A549 (cell line): ENCODE results near the gene SLC12A2. TPM values are rescaled to one million over a fixed set of nuclear protein-coding genes. Genes with fewer than 3 reads are reported as not detected.
A peak's percentile ranks its signal among the peaks of the same experiment; 100 is the strongest.

Source experiments
- ATAC-seq, 2 experiments: fragments of 200-7000 bp in 1 of 2; fragments of >200 bp in 1 of 2; cut with Nextera tagmentation in 1 of 2; cut with Tn5 transposase in 1 of 2; 3 replicates each; pipeline versions ENCODE4 v1.8.0 to v1.9.1; 2018 to 2020; ENCODE audit warnings: mild to moderate bottlenecking in 1 of 2, moderate library complexity in 1 of 2
- CTCF ChIA-PET: fragments of 300-600 bp; sonication (Branson Sonifier 250); formaldehyde crosslinking; extraction: SDS; loops from one replicate; lab custom pipeline; 2021; ENCODE audit warnings: antibody characterized with exemption, inconsistent platforms; lab: Yijun Ruan, JAX
- POLR2A ChIA-PET: fragments of 350-600 bp; formaldehyde crosslinking; extraction: SDS; loops from one replicate; lab custom pipeline; 2021; ENCODE audit warnings: antibody characterized with exemption, inconsistent platforms; lab: Yijun Ruan, JAX
- DNase-seq, 2 experiments: peaks; one replicate each; pipeline versions ENCODE4 v3.0.0 to v3.0.0-alpha.2; 2011 to 2016; ENCODE audit warnings: low read depth in 1 of 2, low spot score in 1 of 2
- FAIRE-seq: peaks from 2 replicates; lab custom pipeline; 2011; peaks lifted over from hg19 to GRCh38; lab: Jason Lieb, UNC
- H3K27ac ChIP-seq, 2 experiments: fragments of >200 bp; sonication (Bioruptor Twin); formaldehyde crosslinking; 3 replicates each; pipeline ENCODE4 v1.5.1; 2016 to 2017
- H3K4me1 ChIP-seq: fragments of >200 bp; sonication (Bioruptor Twin); formaldehyde crosslinking; 3 replicates; pipeline ENCODE4 v1.6.1; 2016
- H3K4me2 ChIP-seq: fragments of >200 bp; sonication (Bioruptor Twin); formaldehyde crosslinking; 3 replicates; pipeline ENCODE4 v1.6.1; 2016
- H3K4me3 ChIP-seq: fragments of >200 bp; sonication (Bioruptor Twin); formaldehyde crosslinking; 3 replicates; pipeline ENCODE4 v1.5.1; 2016
- H3K9me3 ChIP-seq: fragments of >200 bp; sonication (Bioruptor Twin); formaldehyde crosslinking; 3 replicates; pipeline ENCODE4 v1.6.1; 2016
- BHLHE40 ChIP-seq: IDR thresholded peaks from 2 replicates; pipeline ENCODE4 v1.6.1; 2012; ENCODE audit warnings: low read depth, low read length, inconsistent platforms
- CBX2 ChIP-seq: fragments of 200-600 bp; sonication (generic); IDR thresholded peaks from 2 replicates; pipeline ENCODE4 v1.6.1; 2016; ENCODE audit warnings: low read depth, mild to moderate bottlenecking, borderline replicate concordance
- CBX8 ChIP-seq: fragments of 200-600 bp; sonication (generic); IDR thresholded peaks from 2 replicates; pipeline ENCODE4 v1.6.1; 2016
- CEBPB ChIP-seq, 2 experiments: fragments of >200 bp in 1 of 2; sonication (Bioruptor Twin) in 1 of 2; formaldehyde crosslinking in 1 of 2; IDR thresholded peaks; 2 replicates each; pipeline ENCODE4 v1.6.1; 2012 to 2016
- CTCF ChIP-seq: fragments of >200 bp; sonication (Bioruptor Twin); formaldehyde crosslinking; IDR thresholded peaks from 3 replicates; pipeline ENCODE4 v1.5.1; 2016
- EHF ChIP-seq: fragments of 250-450 bp; sonication (Bioruptor Pico); IDR thresholded peaks from 2 replicates; pipeline ENCODE4 v1.5.0; 2020; ENCODE audit warnings: mild to moderate bottlenecking
- EHMT2 ChIP-seq: fragments of 200-600 bp; sonication (generic); IDR thresholded peaks from 2 replicates; pipeline ENCODE4 v1.6.1; 2016; ENCODE audit warnings: antibody characterized with exemption, low read depth, mild to moderate bottlenecking, moderate library complexity
- ESRRA ChIP-seq: fragments of 150-350 bp; IDR thresholded peaks from 2 replicates; pipeline ENCODE4 v1.6.1; 2014; ENCODE audit warnings: mild to moderate bottlenecking, low read length, borderline replicate concordance
- FOSB ChIP-seq: fragments of 250-450 bp; sonication (Bioruptor Pico); IDR thresholded peaks from 2 replicates; pipeline ENCODE4 v1.5.0; 2020; ENCODE audit warnings: mild to moderate bottlenecking, moderate library complexity
- FOXS1 ChIP-seq: fragments of 250-450 bp; sonication (Bioruptor Pico); IDR thresholded peaks from 2 replicates; pipeline ENCODE4 v1.5.0; 2020; ENCODE audit warnings: mild to moderate bottlenecking, moderate library complexity
- HMGXB4 ChIP-seq: fragments of 250-450 bp; sonication (Bioruptor Pico); IDR thresholded peaks from 2 replicates; pipeline ENCODE4 v1.5.0; 2021; ENCODE audit warnings: mild to moderate bottlenecking, moderate library complexity, borderline replicate concordance
- HOXB5 ChIP-seq: fragments of 250-450 bp; sonication (Bioruptor Pico); IDR thresholded peaks from 2 replicates; pipeline ENCODE4 v1.5.0; 2020; ENCODE audit warnings: mild to moderate bottlenecking, moderate library complexity
- JUN ChIP-seq, 2 experiments: fragments of >200 bp; sonication (Bioruptor Twin); formaldehyde crosslinking; IDR thresholded peaks; 2 replicates in 1 of 2; 3 replicates in 1 of 2; pipeline ENCODE4 v1.6.1; 2016 to 2017
- KDM1A ChIP-seq: fragments of 200-600 bp; sonication (generic); IDR thresholded peaks from 2 replicates; pipeline ENCODE4 v1.6.1; 2016; ENCODE audit warnings: low read depth, mild to moderate bottlenecking
- KDM5A ChIP-seq: fragments of 200-600 bp; sonication (generic); IDR thresholded peaks from 2 replicates; pipeline ENCODE4 v1.6.1; 2016; ENCODE audit warnings: antibody characterized with exemption, mild to moderate bottlenecking
- MAFK ChIP-seq: fragments of 450-650 bp; IDR thresholded peaks from 2 replicates; pipeline ENCODE4 v1.6.1; 2014; ENCODE audit not compliant: partially characterized antibody
- NPAS2 ChIP-seq: fragments of 250-450 bp; sonication (Bioruptor Pico); IDR thresholded peaks from 2 replicates; pipeline ENCODE4 v1.8.0; 2022; ENCODE audit warnings: mild to moderate bottlenecking, moderate library complexity, borderline replicate concordance
- POLR2AphosphoS2 ChIP-seq: conservative IDR thresholded peaks from 2 replicates; pipeline ENCODE4 v1.6.1; 2012; ENCODE audit warnings: low read length, improper control_type of control experiment, inconsistent platforms
- RARB ChIP-seq: fragments of 250-450 bp; sonication (Bioruptor Pico); IDR thresholded peaks from 2 replicates; pipeline ENCODE4 v1.8.0; 2021; ENCODE audit warnings: mild to moderate bottlenecking, moderate library complexity
- SMC3 ChIP-seq: fragments of >200 bp; sonication (Bioruptor Twin); formaldehyde crosslinking; IDR thresholded peaks from 3 replicates; pipeline ENCODE4 v1.6.1; 2018; ENCODE audit warnings: inconsistent platforms
- TP53 ChIP-seq: fragments of 250-450 bp; sonication (Bioruptor Pico); IDR thresholded peaks from 2 replicates; pipeline ENCODE4 v1.5.0; 2021; ENCODE audit warnings: mild to moderate bottlenecking, moderate library complexity
- ZC3H11A ChIP-seq: fragments of 450-650 bp; IDR thresholded peaks from 2 replicates; pipeline ENCODE4 v1.6.1; 2014; ENCODE audit warnings: antibody characterized with exemption, mild to moderate bottlenecking
- ZNF302 ChIP-seq: fragments of 250-450 bp; sonication (Bioruptor Pico); IDR thresholded peaks from 2 replicates; pipeline ENCODE4 v1.9.0; 2021; ENCODE audit warnings: inconsistent platforms, mild to moderate bottlenecking, moderate library complexity
- WGBS: methylation state at CpG from one replicate; pipeline ENCODE4 v1.1.6; 2017; ENCODE audit errors: missing lambda C conversion rate; 5-methylcytosine and 5-hydroxymethylcytosine counted together
- polyA plus RNA-seq, 4 experiments: library from polyadenylated mRNA; depleted of rRNA in 3 of 4; stranded (reverse); fragments of >200 nt; fragmentation: RNase III in 1 of 4; extraction: RNeasy Plus Mini Kit Qiagen cat#74134 plus additional on column Dnase treatment in 1 of 4; gene quantifications; 2 replicates in 3 of 4; 3 replicates in 1 of 4; pipeline ENCODE4 v1.2.3, GENCODE V29; 2011 to 2017
- TF ChIP-seq, protein P1 (sequence below): IDR thresholded peaks from 2 replicates; pipeline ENCODE4 v1.6.1; 2012
- TF ChIP-seq, protein P2 (sequence below): fragments of 200-600 bp; sonication (generic); IDR thresholded peaks from 2 replicates; pipeline ENCODE4 v1.6.1; 2016; ENCODE audit warnings: antibody characterized with exemption, mild to moderate bottlenecking, moderate library complexity

The SLC12A2 gene
- polyA plus RNA-seq, 2 of the 4 experiments (the other 2 are of a cell fraction) = 17.1 to 99.9 TPM

DNA sequence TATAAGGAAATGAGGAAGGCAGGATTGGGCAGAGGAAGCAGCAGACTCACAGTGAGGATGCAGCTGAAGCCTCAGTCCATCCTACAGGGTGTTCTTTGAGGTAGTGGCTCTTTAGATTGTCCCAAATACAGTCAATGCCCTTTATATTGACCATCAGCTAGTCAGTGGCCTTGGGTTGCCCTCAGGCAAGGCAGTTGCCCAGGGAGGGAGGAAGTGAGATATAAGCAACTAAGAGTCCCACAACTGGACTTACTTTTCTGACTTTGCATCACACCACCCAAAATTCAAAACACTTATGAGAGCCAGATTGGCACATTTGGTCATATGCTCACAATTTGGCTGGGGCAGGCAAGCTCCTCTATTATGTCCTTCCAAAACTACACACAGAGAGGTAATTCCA is 9.4 kb upstream of the SLC12A2 start:
- Histone ChIP-seq H3K4me2 (no peak overlapping the region), H3K9me3 (no peaks in the 10 kb centered on the region), H3K27ac (no peak overlapping the region), H3K4me3 (no peak overlapping the region), H3K4me1 (peaks cover 7% of the 10 kb centered on the region; the same call in 2 of the 3 replicates)
- ChIA-PET POLR2A (no interaction called here), CTCF (no interaction called here)
- DNase-seq (no peak), ATAC-seq (peak in 1 of 2 experiments; percentile 13; a peak in 1 of 6 replicates), FAIRE-seq (no peak)
- no peak for TF ChIP-seq ZC3H11A
- no peak for TF ChIP-seq EHMT2
- no peak for TF ChIP-seq FOSB (CRISPR knock-in tag)

DNA sequence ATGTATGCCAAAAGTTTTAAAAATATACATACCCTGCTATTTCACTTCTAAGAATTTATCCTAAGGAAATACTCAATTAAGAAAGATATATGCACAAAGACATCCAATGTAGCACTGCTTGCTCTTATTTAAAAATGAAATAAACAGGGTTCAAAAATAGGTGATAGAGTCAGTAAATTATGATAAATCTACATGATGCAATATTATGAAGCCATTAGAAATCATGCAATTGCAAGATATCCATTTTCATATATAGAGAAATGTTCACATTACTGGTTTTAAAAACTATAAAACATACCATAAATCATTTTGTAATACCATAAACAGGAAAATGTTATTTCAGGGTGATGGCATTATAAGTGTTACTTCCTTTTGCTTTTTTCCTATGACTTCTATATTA is 8.6 kb upstream of the SLC12A2 start:
- DNase-seq = no peak
- CTCF ChIA-PET = no interaction called here
- POLR2A ChIA-PET = no interaction called here
- no peak for FAIRE-seq
- Histone ChIP-seq H3K27ac (no peak overlapping the region), H3K4me3 (no peak overlapping the region), H3K4me1 (peaks cover 15% of the 10 kb centered on the region; the same call in 2 of the 3 replicates), H3K4me2 (no peak overlapping the region), H3K9me3 (no peaks in the 10 kb centered on the region)
- no peak for TF ChIP-seq NPAS2 (CRISPR knock-in tag)
- TF ChIP-seq HOXB5 = no peak
- no peak for TF ChIP-seq FOSB (CRISPR knock-in tag)
- no peak for TF ChIP-seq EHMT2
- TF ChIP-seq RARB = no peak
- TF ChIP-seq CEBPB (IDR thresholded peaks at IDR 0.05) = no peak
- TF ChIP-seq HMGXB4 (CRISPR knock-in tag) = no peak
- TF ChIP-seq ZNF302 = no peak
- no peak for ATAC-seq

- no peak overlapping the region for H3K4me3 ChIP-seq
- no peak overlapping the region for H3K4me2 ChIP-seq
- TF ChIP-seq MAFK (no peak), JUN (IDR thresholded peaks at IDR 0.05) (no peak), CBX8 (no peak), KDM1A (no peak), POLR2AphosphoS2 (no peak), EHF (no peak), BHLHE40 (no peak), TP53 (no peak), KDM5A (no peak), ESRRA (no peak), FOXS1 (CRISPR knock-in tag) (no peak), CEBPB (IDR thresholded peaks at IDR 0.05) (no peak), CTCF (no peak), CBX2 (no peak), SMC3 (no peak)
- TF ChIP-seq, protein P1, sequence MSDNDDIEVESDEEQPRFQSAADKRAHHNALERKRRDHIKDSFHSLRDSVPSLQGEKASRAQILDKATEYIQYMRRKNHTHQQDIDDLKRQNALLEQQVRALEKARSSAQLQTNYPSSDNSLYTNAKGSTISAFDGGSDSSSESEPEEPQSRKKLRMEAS = no peak
- TF ChIP-seq, protein P2, sequence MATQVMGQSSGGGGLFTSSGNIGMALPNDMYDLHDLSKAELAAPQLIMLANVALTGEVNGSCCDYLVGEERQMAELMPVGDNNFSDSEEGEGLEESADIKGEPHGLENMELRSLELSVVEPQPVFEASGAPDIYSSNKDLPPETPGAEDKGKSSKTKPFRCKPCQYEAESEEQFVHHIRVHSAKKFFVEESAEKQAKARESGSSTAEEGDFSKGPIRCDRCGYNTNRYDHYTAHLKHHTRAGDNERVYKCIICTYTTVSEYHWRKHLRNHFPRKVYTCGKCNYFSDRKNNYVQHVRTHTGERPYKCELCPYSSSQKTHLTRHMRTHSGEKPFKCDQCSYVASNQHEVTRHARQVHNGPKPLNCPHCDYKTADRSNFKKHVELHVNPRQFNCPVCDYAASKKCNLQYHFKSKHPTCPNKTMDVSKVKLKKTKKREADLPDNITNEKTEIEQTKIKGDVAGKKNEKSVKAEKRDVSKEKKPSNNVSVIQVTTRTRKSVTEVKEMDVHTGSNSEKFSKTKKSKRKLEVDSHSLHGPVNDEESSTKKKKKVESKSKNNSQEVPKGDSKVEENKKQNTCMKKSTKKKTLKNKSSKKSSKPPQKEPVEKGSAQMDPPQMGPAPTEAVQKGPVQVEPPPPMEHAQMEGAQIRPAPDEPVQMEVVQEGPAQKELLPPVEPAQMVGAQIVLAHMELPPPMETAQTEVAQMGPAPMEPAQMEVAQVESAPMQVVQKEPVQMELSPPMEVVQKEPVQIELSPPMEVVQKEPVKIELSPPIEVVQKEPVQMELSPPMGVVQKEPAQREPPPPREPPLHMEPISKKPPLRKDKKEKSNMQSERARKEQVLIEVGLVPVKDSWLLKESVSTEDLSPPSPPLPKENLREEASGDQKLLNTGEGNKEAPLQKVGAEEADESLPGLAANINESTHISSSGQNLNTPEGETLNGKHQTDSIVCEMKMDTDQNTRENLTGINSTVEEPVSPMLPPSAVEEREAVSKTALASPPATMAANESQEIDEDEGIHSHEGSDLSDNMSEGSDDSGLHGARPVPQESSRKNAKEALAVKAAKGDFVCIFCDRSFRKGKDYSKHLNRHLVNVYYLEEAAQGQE = no peak
- WGBS = 92% methylated on average over 2 of the region's 2 CpGs
- no peaks in the 10 kb centered on the region for H3K9me3 ChIP-seq
- CTCF ChIA-PET = interaction anchor here (0.6 to 1.1 kb wide), 6 partner anchors 12 to 637 kb away, joined by 3 to 4 read pairs (median 3); no protein-coding TSS in a partner anchor
- FAIRE-seq (no peak), ATAC-seq (no peak), DNase-seq (no peak)
- H3K4me1 ChIP-seq = peaks cover 30% of the 10 kb centered on the region; the same call in 2 of the 3 replicates
- no peak overlapping the region for H3K27ac ChIP-seq
- POLR2A ChIA-PET = no interaction called here
These were observed 6.0 kb upstream of the SLC12A2 start for GRCh38 chr5:128077526-128077925.
